Activated CD4-positive, CD25-positive, alpha-beta regulatory T cell treated with anti-CD3 and anti-CD28 coated beads, Interleukin-2, amount 50 U/mL, for 24 hours (primary cell): ENCODE results near the gene DNAAF8.

Experiments used
- ATAC-seq, 2 donors: fragments of 150-1000 bp; cut with Tn5 transposase; one replicate each; pipeline ENCODE4 v1.10.0; 2021; ENCODE audit warnings: mild to moderate bottlenecking in 1 of 2, moderate library complexity in 1 of 2

The DNAAF8 gene

DNA sequence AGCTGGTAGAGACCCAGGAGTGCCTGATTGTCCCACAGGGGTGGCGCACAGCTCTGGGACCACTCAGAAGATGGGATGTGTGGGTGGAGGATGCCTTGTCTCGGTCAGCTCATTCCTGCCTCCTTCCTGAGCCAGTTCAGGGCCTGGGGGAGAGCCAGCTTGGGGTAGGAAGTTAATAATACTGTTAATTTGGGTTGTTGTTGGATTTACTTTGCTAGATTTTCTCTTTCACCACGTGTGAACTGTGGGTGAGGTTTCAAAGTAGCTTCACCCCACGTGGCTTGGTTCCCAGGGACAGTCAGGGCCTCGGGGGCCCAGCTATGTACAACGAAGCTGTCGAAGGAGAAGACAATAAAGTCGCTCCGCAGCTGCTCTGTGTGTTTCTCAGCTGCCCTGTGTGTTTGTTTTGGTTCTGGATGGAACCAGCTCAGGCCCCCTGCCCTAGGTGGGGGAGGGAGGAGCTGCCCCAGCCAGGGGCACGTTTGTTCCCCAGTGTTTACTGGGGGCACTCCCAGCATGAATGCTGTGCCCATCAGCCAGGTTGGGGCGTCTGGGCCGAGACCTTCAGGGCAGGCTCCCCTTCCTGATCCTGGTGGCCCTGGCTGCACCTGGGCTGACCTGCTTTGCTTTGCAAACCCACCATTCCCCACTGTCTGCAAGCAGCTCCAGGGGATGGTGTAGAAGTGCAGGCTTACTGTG, 38.7 kb upstream of the DNAAF8 start:
- no peak for ATAC-seq

- ATAC-seq = no peak
Observed at GRCh38 chr16:4696172-4696904, 38.0 kb upstream of the DNAAF8 start.

- no peak for ATAC-seq
Observed at GRCh38 chr16:4696905-4697847, 37.2 kb upstream of the DNAAF8 start.

GRCh38 chr16:4697848-4698291, 36.5 kb upstream of the DNAAF8 start:
- ATAC-seq = no peak

GRCh38 chr16:4698321-4699045, 35.9 kb upstream of the DNAAF8 start:
- no peak for ATAC-seq

- no peak for ATAC-seq
Observed at GRCh38 chr16:4699046-4699556, 35.2 kb upstream of the DNAAF8 start.

- peak; percentile 44 to 62 for ATAC-seq
Observed at GRCh38 chr16:4700380-4700996, 33.8 kb upstream of the DNAAF8 start.

DNA sequence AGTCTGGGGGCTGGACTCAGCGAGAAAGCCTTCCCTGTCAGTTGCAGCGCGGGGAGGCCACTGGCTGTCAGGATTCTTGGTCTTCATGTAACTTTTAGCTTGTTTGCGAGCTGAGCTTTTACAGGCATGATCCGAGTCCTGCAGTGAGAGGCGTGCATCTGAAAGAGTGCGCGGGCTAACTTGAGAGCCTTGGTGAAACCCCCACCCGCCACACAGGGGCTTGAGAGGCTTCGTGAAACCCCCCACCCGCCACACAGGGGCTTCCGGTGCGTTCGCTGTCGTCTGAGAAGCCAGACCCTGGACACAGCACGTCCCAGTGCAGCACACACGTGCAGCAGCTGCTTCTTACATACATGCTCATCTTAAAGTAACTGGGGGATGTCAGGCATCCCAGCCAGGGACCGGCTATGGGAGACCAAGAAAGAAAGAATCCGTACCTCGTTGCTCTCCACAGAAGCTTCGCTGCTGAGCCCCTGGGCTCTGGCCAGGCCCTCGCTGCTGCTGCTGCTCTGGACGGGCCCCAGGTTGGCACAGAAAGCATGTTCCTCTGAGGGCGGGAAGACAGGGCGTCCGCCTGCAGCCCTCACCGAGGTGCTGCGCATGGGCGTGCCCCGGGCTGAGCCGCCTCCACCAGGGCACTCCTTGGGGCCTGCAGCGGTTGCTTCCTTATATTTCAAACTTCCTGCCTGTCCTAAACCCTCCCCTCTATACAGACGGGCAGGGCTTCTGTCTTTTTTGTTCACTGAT, 33.2 kb upstream of the DNAAF8 start:
- no peak for ATAC-seq

DNA sequence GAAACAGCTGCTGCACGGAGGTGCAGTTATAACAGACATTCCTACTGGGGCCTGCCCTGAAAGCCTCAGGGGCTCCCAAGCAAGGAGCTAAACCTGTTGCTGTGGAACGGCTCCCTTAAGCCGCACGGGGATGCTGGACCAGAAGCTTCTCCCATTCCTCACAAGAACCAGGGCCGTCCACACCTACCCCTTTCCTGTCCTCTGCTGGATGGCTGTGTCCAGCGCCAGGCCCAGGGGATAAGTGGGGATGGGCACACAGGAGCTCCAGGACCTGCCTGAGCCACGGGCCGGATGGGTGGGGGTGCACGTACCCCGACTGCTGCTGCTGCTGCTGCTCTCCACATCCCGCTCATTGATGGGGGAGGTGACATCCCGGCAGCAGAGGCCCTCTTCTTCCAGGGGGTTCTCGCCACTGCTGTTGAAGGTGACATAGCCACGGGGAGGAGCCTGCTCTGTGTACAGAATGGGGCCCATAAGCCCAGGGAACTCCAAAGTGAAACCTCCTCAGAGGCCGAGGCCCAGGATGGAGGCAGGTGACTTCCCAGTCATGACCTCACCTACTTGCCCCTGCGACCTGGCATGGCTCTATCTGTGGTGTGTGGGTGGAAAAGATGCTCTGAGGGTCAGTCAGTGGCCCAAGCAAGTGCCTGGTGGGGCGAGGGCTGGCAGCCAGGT, 32.4 kb upstream of the DNAAF8 start:
- ATAC-seq = no peak

GRCh38 chr16:4702466-4702808, 31.9 kb upstream of the DNAAF8 start:
- ATAC-seq = no peak

DNA sequence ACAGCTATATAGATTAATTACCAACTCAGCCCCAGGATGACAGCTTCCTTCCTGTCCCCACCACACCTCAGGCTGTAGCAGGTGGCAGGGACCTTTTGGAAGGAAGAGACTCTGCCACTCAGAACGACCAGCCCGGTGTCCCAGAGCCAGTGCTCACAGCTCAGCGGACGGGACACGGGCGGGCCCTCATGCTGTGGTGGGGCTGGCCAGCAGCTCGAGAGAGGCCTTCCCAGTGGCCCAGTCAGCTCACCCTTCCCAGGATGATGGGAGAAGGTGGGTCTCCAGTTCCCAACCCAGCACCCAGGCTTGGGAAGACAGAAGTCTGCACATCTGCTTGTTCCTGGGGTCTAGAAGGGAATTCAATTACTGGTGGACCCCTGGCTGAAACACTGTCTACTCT, 30.4 kb upstream of the DNAAF8 start:
- no peak for ATAC-seq

DNA sequence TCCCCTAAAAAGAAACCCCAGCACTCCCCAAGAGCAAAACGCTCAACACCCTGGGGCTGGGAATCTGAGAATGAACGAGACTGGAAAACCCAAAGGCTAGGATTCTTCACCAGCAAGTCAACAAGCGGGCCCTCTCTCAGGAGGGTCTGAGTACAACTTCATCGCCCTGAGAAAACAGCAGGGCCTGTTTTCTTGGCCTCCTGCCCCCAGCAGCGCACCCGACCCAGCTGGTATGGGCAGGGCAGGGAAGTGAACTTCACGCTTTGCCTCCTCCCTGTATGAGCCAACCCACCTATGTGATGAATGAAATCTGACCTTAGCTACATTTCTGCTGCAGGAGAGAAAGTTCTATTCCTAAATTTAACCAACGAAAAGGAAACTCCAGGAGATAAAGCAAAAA, 29.8 kb upstream of the DNAAF8 start:
- ATAC-seq = no peak

- ATAC-seq = no peak
Observed at GRCh38 chr16:4704913-4705312, 29.4 kb upstream of the DNAAF8 start.

GRCh38 chr16:4706871-4707270, 27.5 kb upstream of the DNAAF8 start:
- no peak for ATAC-seq

DNA sequence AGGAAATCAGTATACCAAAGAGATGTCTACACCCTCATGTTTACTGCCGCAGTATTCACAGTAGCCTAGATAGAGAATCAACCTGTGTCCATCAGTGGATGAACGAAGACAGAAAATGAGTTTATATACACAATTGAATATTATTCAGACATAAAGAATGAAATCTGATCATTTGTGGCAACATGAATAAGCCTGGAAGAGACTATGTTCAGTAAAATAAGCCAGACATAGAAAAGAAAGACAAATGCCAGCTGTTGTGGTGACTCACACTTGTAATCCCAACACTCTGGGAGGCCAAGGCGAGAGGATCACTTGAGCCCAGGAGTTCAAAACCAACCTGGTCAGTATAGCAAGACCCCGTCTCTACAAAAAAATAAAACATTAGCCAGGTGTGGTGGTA, 24.9 kb upstream of the DNAAF8 start:
- no peak for ATAC-seq

- no peak for ATAC-seq
Observed at GRCh38 chr16:4713663-4714501, 20.5 kb upstream of the DNAAF8 start.

GRCh38 chr16:4714996-4715395, 19.3 kb upstream of the DNAAF8 start:
- ATAC-seq = no peak

- no peak for ATAC-seq
Observed at GRCh38 chr16:4718466-4718865, 15.9 kb upstream of the DNAAF8 start.

GRCh38 chr16:4723071-4723767, 11.1 kb upstream of the DNAAF8 start:
- ATAC-seq = no peak
